ENCODE data around the gene NRP2. TPM values are rescaled to one million over a fixed set of nuclear protein-coding genes. Genes with fewer than 3 reads are reported as not detected.

NRP2 gene
- total RNA-seq, 4 donors from 2014 or later = 35.9 to 156 (median 114) TPM

DNA sequence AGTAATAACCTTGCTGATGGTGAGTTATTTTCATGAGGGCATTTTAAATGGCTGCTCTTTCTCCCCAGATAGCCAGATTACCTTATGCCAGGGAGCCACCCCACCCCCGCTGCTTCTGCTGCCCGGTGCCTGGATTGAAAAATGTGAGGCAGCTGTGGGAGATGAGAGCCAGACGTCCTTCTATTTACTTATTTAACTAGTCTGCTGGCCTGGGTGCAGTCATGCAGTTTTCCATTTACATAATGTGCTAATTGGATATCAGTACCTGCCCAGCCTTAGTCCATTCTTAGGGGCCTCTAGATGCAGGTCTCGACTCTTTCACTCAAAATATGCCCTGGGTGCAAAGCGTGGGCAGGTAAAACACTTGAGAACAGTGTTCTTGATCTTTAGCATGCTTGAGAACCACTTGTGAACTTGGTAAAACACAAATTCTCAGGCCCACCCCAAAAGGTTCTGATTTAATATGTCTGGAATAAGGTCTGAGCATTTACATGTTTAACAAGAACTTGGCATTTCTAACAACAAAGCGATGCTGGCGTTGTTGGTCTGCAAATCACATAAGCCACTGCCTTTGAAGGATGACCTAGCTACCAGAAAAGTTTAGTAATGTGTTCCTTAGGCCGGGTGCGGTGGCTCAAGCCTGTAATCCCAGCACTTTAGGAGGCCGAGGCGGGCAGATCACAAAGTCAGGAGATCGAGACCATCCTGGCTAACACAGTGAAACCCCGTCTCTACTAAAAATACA, 154.3 kb downstream of the NRP2 start:
- peak; percentile 46 to 61 for DNase-seq
- intact Hi-C loops (cut with DNase I; ENCODE audit: low total_unique reads) = no loop called here
- TF ChIP-seq POLR2A (IDR thresholded peaks at IDR 0.05) = no peak
- TF ChIP-seq, protein P1, sequence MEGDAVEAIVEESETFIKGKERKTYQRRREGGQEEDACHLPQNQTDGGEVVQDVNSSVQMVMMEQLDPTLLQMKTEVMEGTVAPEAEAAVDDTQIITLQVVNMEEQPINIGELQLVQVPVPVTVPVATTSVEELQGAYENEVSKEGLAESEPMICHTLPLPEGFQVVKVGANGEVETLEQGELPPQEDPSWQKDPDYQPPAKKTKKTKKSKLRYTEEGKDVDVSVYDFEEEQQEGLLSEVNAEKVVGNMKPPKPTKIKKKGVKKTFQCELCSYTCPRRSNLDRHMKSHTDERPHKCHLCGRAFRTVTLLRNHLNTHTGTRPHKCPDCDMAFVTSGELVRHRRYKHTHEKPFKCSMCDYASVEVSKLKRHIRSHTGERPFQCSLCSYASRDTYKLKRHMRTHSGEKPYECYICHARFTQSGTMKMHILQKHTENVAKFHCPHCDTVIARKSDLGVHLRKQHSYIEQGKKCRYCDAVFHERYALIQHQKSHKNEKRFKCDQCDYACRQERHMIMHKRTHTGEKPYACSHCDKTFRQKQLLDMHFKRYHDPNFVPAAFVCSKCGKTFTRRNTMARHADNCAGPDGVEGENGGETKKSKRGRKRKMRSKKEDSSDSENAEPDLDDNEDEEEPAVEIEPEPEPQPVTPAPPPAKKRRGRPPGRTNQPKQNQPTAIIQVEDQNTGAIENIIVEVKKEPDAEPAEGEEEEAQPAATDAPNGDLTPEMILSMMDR (IDR thresholded peaks at IDR 0.05) = no peak
- Histone ChIP-seq H3K27ac (peak overlapping the region; percentile 73 to 79), H3K27me3 (no peaks in the 10 kb centered on the region), H3K4me3 (no peak overlapping the region), H3K9me3 (no peaks in the 10 kb centered on the region), H3K4me1 (no peaks in the 10 kb centered on the region), H3K36me3 (no peaks in the 10 kb centered on the region)

DNA sequence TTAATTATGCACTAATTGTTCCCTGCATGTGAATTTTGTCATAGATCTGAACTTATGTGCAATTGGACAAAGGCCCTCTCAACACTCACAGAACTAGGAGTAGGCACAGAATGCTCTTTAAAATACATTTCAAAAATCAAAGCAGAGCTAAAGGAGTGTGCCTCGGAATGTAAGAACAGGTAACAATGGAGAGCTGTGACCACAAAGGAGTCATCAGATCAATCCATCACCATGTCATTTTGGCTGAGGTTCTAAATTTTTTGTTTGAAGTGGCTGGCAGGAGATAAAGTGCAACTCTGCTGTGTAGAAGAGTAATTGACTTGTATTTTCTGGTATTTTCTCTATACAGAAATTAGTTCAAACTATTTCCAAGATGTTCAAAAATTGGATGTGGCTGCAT, 155.4 kb downstream of the NRP2 start:
- intact Hi-C loops (cut with DNase I; ENCODE audit: low total_unique reads) = no loop called here
- TF ChIP-seq POLR2A (IDR thresholded peaks at IDR 0.05) = no peak
- TF ChIP-seq, protein P1 (IDR thresholded peaks at IDR 0.05) = no peak
- DNase-seq = no peak
- Histone ChIP-seq H3K27ac (no peak overlapping the region), H3K4me1 (no peaks in the 10 kb centered on the region), H3K27me3 (no peaks in the 10 kb centered on the region), H3K9me3 (no peaks in the 10 kb centered on the region), H3K36me3 (no peaks in the 10 kb centered on the region), H3K4me3 (no peak overlapping the region)

DNA sequence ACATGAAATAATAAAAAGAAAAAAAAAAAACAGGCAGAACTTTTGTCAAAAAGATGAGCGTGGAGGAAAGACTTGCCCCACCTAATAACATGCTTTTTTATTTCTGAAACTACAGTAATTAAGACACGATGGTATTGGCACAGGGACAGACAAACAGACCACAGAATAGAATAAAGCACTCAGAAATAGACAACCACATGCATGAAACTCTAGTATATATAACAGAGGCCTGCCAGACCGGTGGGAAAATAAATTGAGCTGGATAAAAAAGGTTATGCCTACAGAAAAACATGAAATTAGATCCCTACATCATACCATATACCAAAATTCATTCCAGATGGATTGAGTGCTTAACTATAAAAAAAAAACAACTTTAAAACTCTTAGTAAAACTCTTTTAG, 163.1 kb downstream of the NRP2 start:
- TF ChIP-seq, protein P1 (IDR thresholded peaks at IDR 0.05) = no peak
- no peak overlapping the region for H3K27ac ChIP-seq
- H3K4me3 ChIP-seq = no peak overlapping the region
- no peaks in the 10 kb centered on the region for H3K27me3 ChIP-seq
- H3K9me3 ChIP-seq = no peaks in the 10 kb centered on the region
- H3K36me3 ChIP-seq = no peaks in the 10 kb centered on the region
- intact Hi-C loops (cut with DNase I; ENCODE audit: low total_unique reads) = no loop called here
- no peaks in the 10 kb centered on the region for H3K4me1 ChIP-seq
- no peak for DNase-seq
